ENCODE data around the gene MAMDC2. TPM values are rescaled to one million over a fixed set of nuclear protein-coding genes. Genes with fewer than 3 reads are reported as not detected.

Gene MAMDC2
- total RNA-seq, 4 donors from 2014 or later = 15.8 to 19.6 (median 18.4) TPM

DNA sequence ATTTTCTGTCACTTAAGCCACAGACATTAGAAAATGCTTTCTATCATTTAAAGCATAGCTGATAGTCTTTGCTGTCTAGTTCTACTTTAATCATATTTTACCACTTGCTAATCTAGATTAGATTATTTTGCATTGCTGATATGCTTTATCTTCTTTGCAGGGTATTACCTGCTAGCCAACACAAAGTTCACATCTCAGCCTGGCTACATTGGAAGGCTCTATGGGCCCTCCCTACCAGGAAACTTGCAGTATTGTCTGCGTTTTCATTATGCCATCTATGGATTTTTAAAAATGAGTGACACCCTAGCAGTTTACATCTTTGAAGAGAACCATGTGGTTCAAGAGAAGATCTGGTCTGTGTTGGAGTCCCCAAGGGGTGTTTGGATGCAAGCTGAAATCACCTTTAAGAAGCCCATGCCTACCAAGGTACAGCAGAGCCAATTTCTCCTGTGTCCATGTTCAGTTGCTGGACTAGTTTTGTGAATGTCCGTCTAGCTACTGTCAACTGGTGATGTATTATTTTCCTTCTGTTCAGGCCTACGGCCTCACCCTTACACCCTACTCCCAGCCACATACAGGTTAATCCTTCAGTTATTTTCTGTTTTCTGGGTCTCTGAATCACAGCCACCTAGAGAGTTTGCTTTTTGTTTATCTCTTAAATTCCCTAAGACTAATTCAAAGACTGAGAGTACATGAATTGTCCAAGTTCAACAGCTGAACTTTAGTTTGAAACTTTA is 99.9 kb downstream of the MAMDC2 start:
- Histone ChIP-seq H3K36me3 (no peaks in the 10 kb centered on the region), H3K27ac (no peak overlapping the region), H3K4me1 (no peaks in the 10 kb centered on the region), H3K4me3 (replicated peaks in 1 of 3) (no peak overlapping the region), H3K9me3 (no peaks in the 10 kb centered on the region), H3K27me3 (no peaks in the 10 kb centered on the region)
- 90 to 92% methylated on average over 3 of the region's 3 CpGs for WGBS, 2 donors
- intact Hi-C loops (cut with DNase I) = no loop called here
- DNase-seq = no peak
- TF ChIP-seq, protein P1, sequence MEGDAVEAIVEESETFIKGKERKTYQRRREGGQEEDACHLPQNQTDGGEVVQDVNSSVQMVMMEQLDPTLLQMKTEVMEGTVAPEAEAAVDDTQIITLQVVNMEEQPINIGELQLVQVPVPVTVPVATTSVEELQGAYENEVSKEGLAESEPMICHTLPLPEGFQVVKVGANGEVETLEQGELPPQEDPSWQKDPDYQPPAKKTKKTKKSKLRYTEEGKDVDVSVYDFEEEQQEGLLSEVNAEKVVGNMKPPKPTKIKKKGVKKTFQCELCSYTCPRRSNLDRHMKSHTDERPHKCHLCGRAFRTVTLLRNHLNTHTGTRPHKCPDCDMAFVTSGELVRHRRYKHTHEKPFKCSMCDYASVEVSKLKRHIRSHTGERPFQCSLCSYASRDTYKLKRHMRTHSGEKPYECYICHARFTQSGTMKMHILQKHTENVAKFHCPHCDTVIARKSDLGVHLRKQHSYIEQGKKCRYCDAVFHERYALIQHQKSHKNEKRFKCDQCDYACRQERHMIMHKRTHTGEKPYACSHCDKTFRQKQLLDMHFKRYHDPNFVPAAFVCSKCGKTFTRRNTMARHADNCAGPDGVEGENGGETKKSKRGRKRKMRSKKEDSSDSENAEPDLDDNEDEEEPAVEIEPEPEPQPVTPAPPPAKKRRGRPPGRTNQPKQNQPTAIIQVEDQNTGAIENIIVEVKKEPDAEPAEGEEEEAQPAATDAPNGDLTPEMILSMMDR (IDR thresholded peaks at IDR 0.05) = no peak
- no peak for TF ChIP-seq POLR2A (IDR thresholded peaks at IDR 0.05)

DNA sequence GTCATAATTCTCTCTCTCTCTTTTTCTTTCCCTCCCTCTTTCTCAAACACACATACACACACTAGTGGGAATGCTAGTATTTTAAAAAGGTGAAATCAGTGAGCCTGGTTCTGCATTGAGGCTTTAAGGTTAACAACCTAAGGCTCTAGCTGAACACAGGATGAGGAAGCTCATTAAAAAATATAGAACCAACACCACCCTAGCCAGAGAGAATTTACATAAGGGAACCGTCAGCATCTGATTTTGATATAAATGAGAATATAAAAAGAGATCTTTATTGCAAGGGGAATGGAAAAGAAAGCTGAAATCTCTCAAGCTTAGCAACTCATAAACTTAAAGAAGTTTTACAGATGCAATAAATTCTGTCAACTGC is 100.5 kb downstream of the MAMDC2 start:
- no peak for TF ChIP-seq POLR2A (IDR thresholded peaks at IDR 0.05)
- TF ChIP-seq, protein P1 (IDR thresholded peaks at IDR 0.05) = no peak
- no peak overlapping the region for H3K27ac ChIP-seq

GRCh38 chr9:70145981-70146380 is 102.3 kb downstream of the MAMDC2 start:
- 88 to 96% methylated on average over 4 of the region's 4 CpGs for WGBS, 2 donors
- H3K4me1 ChIP-seq = no peaks in the 10 kb centered on the region
- TF ChIP-seq, protein P1 (IDR thresholded peaks at IDR 0.05) = no peak
- TF ChIP-seq POLR2A (IDR thresholded peaks at IDR 0.05) = no peak
- no peaks in the 10 kb centered on the region for H3K27me3 ChIP-seq
- H3K4me3 ChIP-seq (replicated peaks in 1 of 3) = no peak overlapping the region
- DNase-seq = no peak
- intact Hi-C loops (cut with DNase I) = no loop called here
- no peaks in the 10 kb centered on the region for H3K36me3 ChIP-seq
- H3K9me3 ChIP-seq = no peaks in the 10 kb centered on the region
- H3K27ac ChIP-seq = no peak overlapping the region

More for the DNA sequence above, 100.5 kb downstream of the MAMDC2 start:
- no peaks in the 10 kb centered on the region for H3K4me1 ChIP-seq
- H3K36me3 ChIP-seq = no peaks in the 10 kb centered on the region
- no peaks in the 10 kb centered on the region for H3K9me3 ChIP-seq
- H3K4me3 ChIP-seq (replicated peaks in 1 of 3) = no peak overlapping the region
- WGBS, 2 donors = 87 to 90% methylated on average over 1 of the region's 1 CpG
- no peak for DNase-seq
- intact Hi-C loops (cut with DNase I) = no loop called here
- H3K27me3 ChIP-seq = no peaks in the 10 kb centered on the region

GRCh38 chr9:70147196-70147595 is 103.5 kb downstream of the MAMDC2 start:
- Histone ChIP-seq H3K4me1 (no peaks in the 10 kb centered on the region), H3K9me3 (no peaks in the 10 kb centered on the region), H3K27me3 (no peaks in the 10 kb centered on the region), H3K36me3 (no peaks in the 10 kb centered on the region), H3K27ac (no peak overlapping the region), H3K4me3 (replicated peaks in 1 of 3) (no peak overlapping the region)
- intact Hi-C loops (cut with DNase I) = no loop called here
- WGBS, 2 donors = 77 to 87% methylated on average over 1 of the region's 1 CpG
- no peak for DNase-seq
- TF ChIP-seq, protein P1 (IDR thresholded peaks at IDR 0.05) = no peak
- TF ChIP-seq POLR2A (IDR thresholded peaks at IDR 0.05) = no peak

- Histone ChIP-seq H3K9me3 (no peaks in the 10 kb centered on the region), H3K27ac (no peak overlapping the region), H3K4me1 (no peaks in the 10 kb centered on the region), H3K4me3 (replicated peaks in 1 of 3) (no peak overlapping the region), H3K27me3 (no peaks in the 10 kb centered on the region), H3K36me3 (no peaks in the 10 kb centered on the region)
- 90 to 94% methylated on average over 3 of the region's 3 CpGs for WGBS, 2 donors
- intact Hi-C loops (cut with DNase I) = no loop called here
- no peak for TF ChIP-seq POLR2A (IDR thresholded peaks at IDR 0.05)
- TF ChIP-seq, protein P1 (IDR thresholded peaks at IDR 0.05) = no peak
- DNase-seq = no peak
Measured at GRCh38 chr9:70147651-70148050, 104.0 kb downstream of the MAMDC2 start.

All from thyroid gland (tissue), 4 donors.